Chondrocyte (in vitro differentiated cells): ENCODE results near the gene CMC2. TPM values are rescaled to one million over a fixed set of nuclear protein-coding genes. Genes with fewer than 3 reads are reported as not detected.

Experiments
- DNase-seq: peaks from one replicate; pipeline ENCODE4 v3.0.0; 2021; ENCODE audit warnings: mixed read lengths, low spot score
- H3K27ac Mint-ChIP-seq: one replicate; pipeline ENCODE4 v1.8.0; 2021; ENCODE audit warnings: mild to moderate bottlenecking, moderate library complexity, mixed read lengths; ENCODE audit not compliant: unreplicated experiment
- H3K27me3 Mint-ChIP-seq: 2 replicates; pipeline ENCODE4 v1.8.0; 2021; ENCODE audit warnings: low read depth, mixed read lengths
- H3K36me3 Mint-ChIP-seq: 2 replicates; pipeline ENCODE4 v1.8.0; 2021; ENCODE audit warnings: low read depth, mixed read lengths
- H3K4me1 Mint-ChIP-seq: 2 replicates; pipeline ENCODE4 v1.8.0; 2021; ENCODE audit warnings: low read depth, mild to moderate bottlenecking, mixed read lengths
- H3K4me3 Mint-ChIP-seq: one replicate; pipeline ENCODE4 v1.8.0; 2021; ENCODE audit warnings: mild to moderate bottlenecking, moderate library complexity, mixed read lengths; ENCODE audit not compliant: unreplicated experiment
- H3K9me3 Mint-ChIP-seq: 2 replicates; pipeline ENCODE4 v1.8.0; 2021; ENCODE audit warnings: low read depth, mixed read lengths
- total RNA-seq: library from RNA; stranded (reverse); gene quantifications from 3 replicates; pipeline ENCODE4 v1.2.1, GENCODE V29; 2021
- TF ChIP-seq, protein P1 (sequence below): fragments of 200-600 bp; sonication (generic); IDR thresholded peaks from 2 replicates; pipeline ENCODE4 v1.5.0; 2021; ENCODE audit warnings: antibody characterized with exemption, mild to moderate bottlenecking, moderate library complexity

The CMC2 gene
- total RNA-seq, 1 donor from 2014 or later, result 45.8 TPM

DNA sequence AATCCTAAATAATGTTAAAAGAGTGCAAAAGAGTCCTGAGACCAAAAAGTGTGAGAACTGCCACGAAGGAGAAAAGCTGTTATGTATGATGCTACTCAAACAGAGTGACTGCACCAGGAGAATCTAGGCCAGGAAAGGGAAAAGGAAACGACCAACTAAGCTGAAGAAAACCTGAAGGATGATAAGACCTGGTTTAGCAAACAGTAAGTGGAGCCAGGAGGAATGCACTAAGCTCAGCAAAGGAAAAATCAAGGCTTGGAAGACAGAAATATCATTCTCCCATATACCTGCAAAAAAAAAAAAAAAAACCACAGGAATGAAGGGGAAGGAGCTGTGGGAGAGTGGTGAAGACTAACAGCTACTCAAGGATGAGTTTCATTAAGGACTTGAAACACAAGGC is 21.1 kb downstream of the CMC2 start:
- Mint-ChIP-seq H3K36me3 (peaks cover 4% of the 10 kb centered on the region), H3K9me3 (no peaks in the 10 kb centered on the region), H3K4me3 (no peak overlapping the region), H3K4me1 (peaks cover 10% of the 10 kb centered on the region), H3K27me3 (no peaks in the 10 kb centered on the region), H3K27ac (no peak overlapping the region)
- TF ChIP-seq, protein P1, sequence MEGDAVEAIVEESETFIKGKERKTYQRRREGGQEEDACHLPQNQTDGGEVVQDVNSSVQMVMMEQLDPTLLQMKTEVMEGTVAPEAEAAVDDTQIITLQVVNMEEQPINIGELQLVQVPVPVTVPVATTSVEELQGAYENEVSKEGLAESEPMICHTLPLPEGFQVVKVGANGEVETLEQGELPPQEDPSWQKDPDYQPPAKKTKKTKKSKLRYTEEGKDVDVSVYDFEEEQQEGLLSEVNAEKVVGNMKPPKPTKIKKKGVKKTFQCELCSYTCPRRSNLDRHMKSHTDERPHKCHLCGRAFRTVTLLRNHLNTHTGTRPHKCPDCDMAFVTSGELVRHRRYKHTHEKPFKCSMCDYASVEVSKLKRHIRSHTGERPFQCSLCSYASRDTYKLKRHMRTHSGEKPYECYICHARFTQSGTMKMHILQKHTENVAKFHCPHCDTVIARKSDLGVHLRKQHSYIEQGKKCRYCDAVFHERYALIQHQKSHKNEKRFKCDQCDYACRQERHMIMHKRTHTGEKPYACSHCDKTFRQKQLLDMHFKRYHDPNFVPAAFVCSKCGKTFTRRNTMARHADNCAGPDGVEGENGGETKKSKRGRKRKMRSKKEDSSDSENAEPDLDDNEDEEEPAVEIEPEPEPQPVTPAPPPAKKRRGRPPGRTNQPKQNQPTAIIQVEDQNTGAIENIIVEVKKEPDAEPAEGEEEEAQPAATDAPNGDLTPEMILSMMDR, result no peak
- DNase-seq, result no peak

DNA sequence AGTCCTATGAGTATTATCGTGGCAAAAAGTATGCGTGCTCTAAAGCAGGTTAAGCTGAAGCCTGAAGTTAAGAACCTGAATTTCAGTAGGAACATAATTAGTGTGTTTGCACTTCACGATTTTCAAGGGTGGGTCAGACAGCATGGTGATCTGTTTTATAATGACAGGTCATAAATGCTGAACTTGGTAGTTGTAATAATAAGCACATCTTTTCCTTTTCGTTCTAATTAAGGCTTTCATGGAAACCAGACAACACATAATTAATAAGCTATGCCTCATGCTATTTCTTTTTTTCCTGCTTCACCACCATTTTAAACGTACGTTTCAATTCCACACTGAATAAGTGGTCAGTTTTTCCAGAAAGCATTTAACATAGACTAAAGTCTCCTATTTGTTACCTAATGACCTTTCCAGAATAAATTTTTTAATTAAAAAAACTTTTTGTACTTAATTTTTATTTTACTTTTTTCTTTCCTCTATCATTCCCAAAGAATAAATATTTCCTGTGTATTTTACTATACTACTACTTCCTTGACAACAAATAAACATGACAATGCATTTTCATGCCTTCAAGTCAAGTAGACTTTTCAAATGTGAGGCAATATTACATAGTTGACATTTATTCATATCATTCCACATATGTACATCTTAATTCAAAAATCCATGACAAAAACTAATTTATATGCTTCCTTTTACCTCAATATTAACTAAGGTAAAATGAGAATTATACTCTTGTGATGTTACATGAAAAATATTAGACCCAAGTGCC is 22.4 kb downstream of the CMC2 start:
- Mint-ChIP-seq H3K27ac (no peak overlapping the region), H3K36me3 (peaks cover 4% of the 10 kb centered on the region), H3K9me3 (no peaks in the 10 kb centered on the region), H3K4me1 (peaks cover 10% of the 10 kb centered on the region), H3K4me3 (no peak overlapping the region), H3K27me3 (no peaks in the 10 kb centered on the region)
- TF ChIP-seq, protein P1, result no peak
- DNase-seq, result no peak

DNA sequence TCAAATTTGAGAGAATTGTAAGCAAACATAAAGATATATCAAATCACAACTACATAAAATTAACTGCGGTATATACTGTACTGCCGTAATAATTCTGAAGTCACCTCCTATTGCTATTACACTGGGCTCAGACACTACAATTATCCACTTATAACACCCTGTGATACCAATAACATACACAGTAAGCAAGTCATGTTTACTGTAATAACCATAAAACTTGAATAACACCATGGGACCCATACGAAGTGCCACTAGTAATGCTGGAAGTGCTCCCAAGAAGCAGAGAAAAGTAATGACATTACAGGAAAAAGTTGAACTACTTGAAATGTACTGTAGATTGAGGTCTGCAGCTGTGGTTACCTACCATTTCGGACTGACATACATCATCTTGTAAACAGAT is 24.0 kb downstream of the CMC2 start:
- DNase-seq, result no peak
- Mint-ChIP-seq H3K9me3 (no peaks in the 10 kb centered on the region), H3K4me3 (no peak overlapping the region), H3K4me1 (peaks cover 10% of the 10 kb centered on the region), H3K36me3 (peaks cover 5% of the 10 kb centered on the region), H3K27ac (no peak overlapping the region), H3K27me3 (no peaks in the 10 kb centered on the region)
- TF ChIP-seq, protein P1, result no peak

DNA sequence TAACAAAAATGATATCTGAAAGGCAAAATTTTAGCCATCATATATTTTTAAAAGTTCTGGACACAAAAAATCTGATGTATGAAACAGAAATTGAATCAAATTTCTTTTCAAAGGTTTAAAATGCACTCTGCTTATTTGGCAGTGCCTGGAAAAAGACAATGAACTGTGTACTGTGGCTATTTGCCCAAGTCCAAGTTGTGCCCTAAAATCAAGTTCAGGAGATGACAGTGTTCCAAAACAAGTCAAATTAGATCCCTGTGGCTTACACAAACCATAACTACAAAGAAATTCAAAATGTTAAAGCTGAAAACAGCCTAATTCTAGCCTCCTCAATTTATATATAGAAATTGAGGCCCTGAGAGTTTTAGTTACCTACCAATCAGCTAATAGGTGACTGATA is 25.6 kb downstream of the CMC2 start:
- Mint-ChIP-seq H3K4me1 (peaks cover 3% of the 10 kb centered on the region), H3K36me3 (peaks cover 4% of the 10 kb centered on the region), H3K4me3 (no peak overlapping the region), H3K27me3 (no peaks in the 10 kb centered on the region), H3K9me3 (no peaks in the 10 kb centered on the region), H3K27ac (no peak overlapping the region)
- TF ChIP-seq, protein P1, result no peak
- no peak for DNase-seq

DNA sequence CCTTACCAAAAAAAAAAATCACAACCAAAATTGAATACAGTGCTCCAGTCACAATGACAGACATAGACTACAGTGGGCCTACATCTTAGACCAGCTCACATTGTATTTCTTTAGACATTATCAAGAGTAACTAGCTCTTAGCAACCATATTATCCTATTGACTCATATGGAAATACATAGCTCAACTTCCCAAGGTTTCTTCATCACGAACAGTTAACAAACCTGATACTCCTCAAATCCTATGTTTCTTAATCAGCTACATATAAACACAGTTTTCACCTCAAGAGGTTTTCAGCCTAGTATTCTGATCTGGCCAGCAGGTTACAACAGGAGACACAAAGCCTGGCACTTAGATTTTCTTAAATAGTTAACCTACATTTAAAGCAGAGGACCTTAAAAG is 29.7 kb downstream of the CMC2 start:
- no peaks in the 10 kb centered on the region for H3K27me3 Mint-ChIP-seq
- TF ChIP-seq, protein P1, result no peak
- H3K27ac Mint-ChIP-seq, result no peak overlapping the region
- H3K36me3 Mint-ChIP-seq, result peaks cover 14% of the 10 kb centered on the region
- no peak overlapping the region for H3K4me3 Mint-ChIP-seq
- no peaks in the 10 kb centered on the region for H3K4me1 Mint-ChIP-seq
- no peaks in the 10 kb centered on the region for H3K9me3 Mint-ChIP-seq
- DNase-seq, result no peak
